Left lung (tissue), 10 donors: Measurements from ENCODE around the gene RASGEF1B. TPM values are rescaled to one million over a fixed set of nuclear protein-coding genes. Genes with fewer than 3 reads are reported as not detected.

ENCODE experiments used
- ATAC-seq: fragments of 200-7000 bp; cut with Tn5 transposase; one replicate; pipeline ENCODE4 v1.9.1; 2020; ENCODE audit warnings: moderate library complexity
- DNase-seq, 4 donors: peaks; one replicate each; pipeline ENCODE4 v3.0.0-alpha.2; 2013 to 2020
- H3K27ac ChIP-seq, 2 donors: fragments of 200-600 bp; sonication (generic) in 1 of 2; one replicate each; pipeline versions ENCODE4 v1.5.0 to v1.8.0; 2020 to 2021
- H3K27me3 ChIP-seq, 2 donors: fragments of 200-600 bp; sonication (generic) in 1 of 2; one replicate each; pipeline versions ENCODE4 v1.5.0 to v1.8.0; 2020 to 2021
- H3K36me3 ChIP-seq, 2 donors: fragments of 200-600 bp; sonication (generic) in 1 of 2; one replicate each; pipeline versions ENCODE4 v1.5.0 to v1.8.0; 2020 to 2021
- H3K4me1 ChIP-seq, 2 donors: fragments of 200-600 bp; one replicate each; pipeline ENCODE4 v1.8.0; 2021
- H3K4me3 ChIP-seq, 2 donors: fragments of 200-600 bp; sonication (generic) in 1 of 2; one replicate each; pipeline versions ENCODE4 v1.5.0 to v1.8.0; 2020 to 2021; ENCODE audit warnings: mild to moderate bottlenecking in 1 of 2
- H3K9me3 ChIP-seq, 2 donors: fragments of 200-600 bp; sonication (generic) in 1 of 2; one replicate each; pipeline versions ENCODE4 v1.5.0 to v1.8.0; 2020 to 2021
- intact Hi-C, 2 donors: fragments of 100-400 bp; cut with DNase I; formaldehyde crosslinking; loops; one replicate each; pipeline versions ENCODE4 v1.11.2 to v1.14.2; 2022
- polyA plus RNA-seq, 6 donors: library from polyadenylated mRNA; unstranded; fragments of 120-200 nt; gene quantifications; one replicate each; pipeline ENCODE4 v1.2.1, GENCODE V29; 2013; ENCODE audit not compliant: insufficient read length in 6 of 6
- total RNA-seq, 2 donors: library from RNA; stranded (reverse); fragmentation: NEBNext Ultra II Directional; extraction: Animal tissue kit (Norgen Biotek cat#: 25700); gene quantifications; one replicate each; pipeline ENCODE4 v1.2.1, GENCODE V29; 2021
- TF ChIP-seq, protein P1 (sequence below), 2 donors: fragments of 200-600 bp; sonication (generic) in 1 of 2; IDR thresholded peaks; one replicate each; pipeline versions ENCODE4 v1.5.0 to v1.8.0; 2021; ENCODE audit warnings: antibody characterized with exemption in 2 of 2
- donor health status: DM: no; HTN: yes; CAD: no.
- donor health status: DM: no; HTN: no; CAD: no.

Gene RASGEF1B
- total and polyA plus RNA-seq, 8 donors = 8.4 to 34.7 (median 12.5) TPM

DNA sequence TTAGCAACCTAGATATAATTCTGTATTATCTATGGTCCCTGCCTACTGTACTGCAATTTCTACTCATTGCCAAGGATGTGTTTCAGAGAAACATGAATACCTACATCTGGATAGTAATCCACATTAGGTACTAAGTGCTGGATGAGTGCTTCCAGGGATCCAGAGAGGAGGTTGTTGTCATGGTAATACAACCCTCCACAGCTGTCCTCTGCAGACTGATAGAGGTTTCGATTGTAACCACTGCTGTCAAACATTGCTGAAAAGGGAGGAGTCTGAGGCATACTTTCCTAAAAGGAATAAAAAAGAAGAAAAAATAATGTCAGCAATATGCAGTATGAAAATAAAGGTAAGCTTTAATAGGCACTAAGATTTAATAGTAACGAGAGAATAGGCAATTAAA lies 12.5 kb downstream of the RASGEF1B start:
- intact Hi-C loops = no loop called here
- no peak overlapping the region for H3K27ac ChIP-seq
- no peak for DNase-seq
- peaks cover 0 to 40% of the 10 kb centered on the region in 2 donors for H3K36me3 ChIP-seq
- no peak for ATAC-seq
- TF ChIP-seq, protein P1, sequence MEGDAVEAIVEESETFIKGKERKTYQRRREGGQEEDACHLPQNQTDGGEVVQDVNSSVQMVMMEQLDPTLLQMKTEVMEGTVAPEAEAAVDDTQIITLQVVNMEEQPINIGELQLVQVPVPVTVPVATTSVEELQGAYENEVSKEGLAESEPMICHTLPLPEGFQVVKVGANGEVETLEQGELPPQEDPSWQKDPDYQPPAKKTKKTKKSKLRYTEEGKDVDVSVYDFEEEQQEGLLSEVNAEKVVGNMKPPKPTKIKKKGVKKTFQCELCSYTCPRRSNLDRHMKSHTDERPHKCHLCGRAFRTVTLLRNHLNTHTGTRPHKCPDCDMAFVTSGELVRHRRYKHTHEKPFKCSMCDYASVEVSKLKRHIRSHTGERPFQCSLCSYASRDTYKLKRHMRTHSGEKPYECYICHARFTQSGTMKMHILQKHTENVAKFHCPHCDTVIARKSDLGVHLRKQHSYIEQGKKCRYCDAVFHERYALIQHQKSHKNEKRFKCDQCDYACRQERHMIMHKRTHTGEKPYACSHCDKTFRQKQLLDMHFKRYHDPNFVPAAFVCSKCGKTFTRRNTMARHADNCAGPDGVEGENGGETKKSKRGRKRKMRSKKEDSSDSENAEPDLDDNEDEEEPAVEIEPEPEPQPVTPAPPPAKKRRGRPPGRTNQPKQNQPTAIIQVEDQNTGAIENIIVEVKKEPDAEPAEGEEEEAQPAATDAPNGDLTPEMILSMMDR (IDR thresholded peaks at IDR 0.05) = no peak
- no peaks in the 10 kb centered on the region for H3K9me3 ChIP-seq
- no peak overlapping the region for H3K4me3 ChIP-seq
- H3K27me3 ChIP-seq = no peaks in the 10 kb centered on the region
- H3K4me1 ChIP-seq = peaks cover 0 to 10% of the 10 kb centered on the region in 2 donors

- H3K4me1 ChIP-seq = peaks cover 0 to 10% of the 10 kb centered on the region in 2 donors
- intact Hi-C loops = no loop called here
- no peak overlapping the region for H3K27ac ChIP-seq
- TF ChIP-seq, protein P1 (IDR thresholded peaks at IDR 0.05) = no peak
- no peak overlapping the region for H3K4me3 ChIP-seq
- H3K36me3 ChIP-seq = peaks cover 0 to 52% of the 10 kb centered on the region in 2 donors
- DNase-seq (no peak), ATAC-seq (no peak)
- no peaks in the 10 kb centered on the region for H3K27me3 ChIP-seq
- no peaks in the 10 kb centered on the region for H3K9me3 ChIP-seq
Observed at GRCh38 chr4:81457921-81458520, 13.7 kb downstream of the RASGEF1B start.

DNA sequence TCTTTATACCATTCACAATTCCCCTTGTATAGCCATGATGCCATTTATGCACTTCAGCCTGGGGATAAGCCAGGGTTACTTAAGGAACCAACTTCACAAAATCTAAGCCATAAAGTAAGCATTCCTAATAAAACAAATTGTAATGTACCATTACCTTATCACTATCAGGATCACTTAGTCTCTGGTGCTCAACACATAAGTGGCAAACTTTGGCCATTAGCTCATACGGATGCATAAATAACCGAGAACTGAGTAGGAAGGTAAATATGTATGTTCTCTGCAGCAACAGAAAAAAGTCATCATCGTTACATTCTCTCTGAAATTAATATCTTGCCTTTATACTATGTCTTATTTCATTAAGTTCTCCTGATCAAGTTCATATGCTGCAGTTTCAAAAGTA lies 14.4 kb downstream of the RASGEF1B start:
- Histone ChIP-seq H3K36me3 (peaks cover 0 to 58% of the 10 kb centered on the region in 2 donors), H3K27ac (no peak overlapping the region), H3K27me3 (no peaks in the 10 kb centered on the region), H3K4me1 (peaks cover 0 to 10% of the 10 kb centered on the region in 2 donors), H3K9me3 (no peaks in the 10 kb centered on the region), H3K4me3 (no peak overlapping the region)
- intact Hi-C loops = no loop called here
- no peak for DNase-seq
- TF ChIP-seq, protein P1 (IDR thresholded peaks at IDR 0.05) = no peak
- ATAC-seq = peak; percentile 69

GRCh38 chr4:81455897-81456296 lies 15.8 kb downstream of the RASGEF1B start:
- Histone ChIP-seq H3K36me3 (peaks cover 0 to 72% of the 10 kb centered on the region in 2 donors), H3K27ac (no peak overlapping the region), H3K4me3 (no peak overlapping the region), H3K9me3 (no peaks in the 10 kb centered on the region), H3K4me1 (peaks cover 0 to 10% of the 10 kb centered on the region in 2 donors), H3K27me3 (no peaks in the 10 kb centered on the region)
- intact Hi-C loops = no loop called here
- no peak for DNase-seq
- TF ChIP-seq, protein P1 (IDR thresholded peaks at IDR 0.05) = no peak
- no peak for ATAC-seq

GRCh38 chr4:81454948-81455347 lies 16.8 kb downstream of the RASGEF1B start:
- intact Hi-C loops = no loop called here
- Histone ChIP-seq H3K4me1 (peaks cover 0 to 10% of the 10 kb centered on the region in 2 donors), H3K36me3 (peaks cover 0 to 82% of the 10 kb centered on the region in 2 donors), H3K27ac (no peak overlapping the region), H3K9me3 (no peaks in the 10 kb centered on the region), H3K4me3 (no peak overlapping the region), H3K27me3 (no peaks in the 10 kb centered on the region)
- TF ChIP-seq, protein P1 (IDR thresholded peaks at IDR 0.05) = no peak
- DNase-seq = no peak
- ATAC-seq = no peak
